Measurements from ENCODE around the gene MYH16.

MYH16 gene

DNA sequence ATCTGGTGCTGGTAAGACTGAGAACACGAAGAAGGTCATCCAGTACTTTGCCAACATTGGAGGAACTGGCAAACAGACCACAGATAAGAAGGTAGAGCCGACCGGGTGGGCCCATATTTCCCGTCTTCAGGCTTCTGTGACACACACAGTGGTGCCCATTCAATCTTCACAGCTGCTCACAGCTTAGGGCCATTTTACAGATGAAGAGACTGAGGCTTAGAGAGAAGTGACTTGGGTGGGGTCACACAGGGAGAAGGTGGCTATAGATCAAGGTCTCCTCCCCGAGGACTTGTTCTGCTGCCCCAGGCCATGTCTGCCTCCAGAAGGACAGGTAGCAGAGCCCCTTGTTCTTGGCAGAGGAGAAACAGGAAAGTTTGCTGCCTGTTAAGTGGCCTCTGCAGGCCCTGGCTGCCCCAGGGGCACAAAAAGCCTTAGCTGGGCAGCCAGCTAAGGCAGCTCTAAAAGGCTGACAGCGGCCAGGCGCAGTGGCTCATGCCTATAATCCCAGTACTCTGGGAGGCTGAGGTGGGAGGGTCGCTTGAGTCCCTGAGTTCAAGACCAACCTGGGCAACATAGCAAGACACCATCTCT is 22.6 kb upstream of the MYH16 start:
- TF ChIP-seq, protein P1, sequence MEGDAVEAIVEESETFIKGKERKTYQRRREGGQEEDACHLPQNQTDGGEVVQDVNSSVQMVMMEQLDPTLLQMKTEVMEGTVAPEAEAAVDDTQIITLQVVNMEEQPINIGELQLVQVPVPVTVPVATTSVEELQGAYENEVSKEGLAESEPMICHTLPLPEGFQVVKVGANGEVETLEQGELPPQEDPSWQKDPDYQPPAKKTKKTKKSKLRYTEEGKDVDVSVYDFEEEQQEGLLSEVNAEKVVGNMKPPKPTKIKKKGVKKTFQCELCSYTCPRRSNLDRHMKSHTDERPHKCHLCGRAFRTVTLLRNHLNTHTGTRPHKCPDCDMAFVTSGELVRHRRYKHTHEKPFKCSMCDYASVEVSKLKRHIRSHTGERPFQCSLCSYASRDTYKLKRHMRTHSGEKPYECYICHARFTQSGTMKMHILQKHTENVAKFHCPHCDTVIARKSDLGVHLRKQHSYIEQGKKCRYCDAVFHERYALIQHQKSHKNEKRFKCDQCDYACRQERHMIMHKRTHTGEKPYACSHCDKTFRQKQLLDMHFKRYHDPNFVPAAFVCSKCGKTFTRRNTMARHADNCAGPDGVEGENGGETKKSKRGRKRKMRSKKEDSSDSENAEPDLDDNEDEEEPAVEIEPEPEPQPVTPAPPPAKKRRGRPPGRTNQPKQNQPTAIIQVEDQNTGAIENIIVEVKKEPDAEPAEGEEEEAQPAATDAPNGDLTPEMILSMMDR (IDR thresholded peaks at IDR 0.05; ENCODE audit: control insufficient read depth, insufficient read depth, low read depth, low read length, missing control alignments): no peak
- no peak for DNase-seq (ENCODE audit: low read depth)
- H3K4me3 ChIP-seq (ENCODE audit: control insufficient read depth, low read depth, low read length): no peak overlapping the region

DNA sequence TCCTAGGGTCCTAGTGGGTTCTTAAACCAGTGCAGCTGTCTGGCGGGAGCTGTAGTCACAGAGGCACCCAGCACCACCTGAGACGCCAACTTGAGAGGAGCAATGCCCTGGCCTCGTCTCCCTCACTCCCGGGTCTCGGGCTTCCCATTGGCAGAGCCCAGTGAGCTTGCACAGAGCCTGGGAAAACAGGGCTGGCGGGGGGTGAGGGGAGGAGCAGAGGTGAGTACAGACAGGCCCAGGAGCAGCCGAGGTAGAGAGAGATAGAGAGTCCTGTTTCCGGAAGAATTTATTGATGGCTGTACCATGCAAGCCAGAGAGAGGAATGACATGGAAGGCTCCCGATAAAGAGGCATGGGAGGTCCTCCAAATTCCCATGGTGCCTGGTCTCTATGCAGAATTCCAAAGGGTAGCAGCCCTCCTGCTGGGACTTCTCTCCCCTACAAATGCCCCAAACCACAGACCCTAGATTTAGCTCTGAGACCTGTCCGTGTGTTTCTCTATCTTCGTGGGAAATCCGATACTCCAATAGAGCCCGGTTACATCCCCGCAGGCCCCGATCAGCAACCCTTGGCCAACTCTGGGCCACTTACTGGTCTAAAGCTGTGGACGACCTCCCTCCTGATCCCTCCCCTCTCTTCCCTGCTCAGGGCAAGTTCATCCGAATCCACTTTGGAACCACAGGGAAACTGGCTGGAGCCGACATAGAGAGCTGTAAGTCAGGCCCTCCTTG is 20.3 kb upstream of the MYH16 start:
- no peak overlapping the region for H3K4me3 ChIP-seq (ENCODE audit: control insufficient read depth, low read depth, low read length)
- TF ChIP-seq, protein P1 (IDR thresholded peaks at IDR 0.05; ENCODE audit: control insufficient read depth, insufficient read depth, low read depth, low read length, missing control alignments): no peak
- no peak for DNase-seq (ENCODE audit: low read depth)

GRCh38 chr7:99253369-99253768 is 19.3 kb upstream of the MYH16 start:
- TF ChIP-seq, protein P1 (IDR thresholded peaks at IDR 0.05; ENCODE audit: control insufficient read depth, insufficient read depth, low read depth, low read length, missing control alignments): no peak
- no peak for DNase-seq (ENCODE audit: low read depth)
- H3K4me3 ChIP-seq (ENCODE audit: control insufficient read depth, low read depth, low read length): no peak overlapping the region

GRCh38 chr7:99254390-99254789 is 18.2 kb upstream of the MYH16 start:
- no peak for DNase-seq (ENCODE audit: low read depth)
- TF ChIP-seq, protein P1 (IDR thresholded peaks at IDR 0.05; ENCODE audit: control insufficient read depth, insufficient read depth, low read depth, low read length, missing control alignments): no peak
- no peak overlapping the region for H3K4me3 ChIP-seq (ENCODE audit: control insufficient read depth, low read depth, low read length)

GRCh38 chr7:99255463-99255862 is 17.2 kb upstream of the MYH16 start:
- TF ChIP-seq, protein P1 (IDR thresholded peaks at IDR 0.05; ENCODE audit: control insufficient read depth, insufficient read depth, low read depth, low read length, missing control alignments): no peak
- DNase-seq (ENCODE audit: low read depth): no peak
- H3K4me3 ChIP-seq (ENCODE audit: control insufficient read depth, low read depth, low read length): no peak overlapping the region

GRCh38 chr7:99257065-99257464 is 15.6 kb upstream of the MYH16 start:
- H3K4me3 ChIP-seq (ENCODE audit: control insufficient read depth, low read depth, low read length): no peak overlapping the region
- TF ChIP-seq, protein P1 (IDR thresholded peaks at IDR 0.05; ENCODE audit: control insufficient read depth, insufficient read depth, low read depth, low read length, missing control alignments): no peak
- DNase-seq (ENCODE audit: low read depth): no peak

Data from AG09309 (cell line).